Lower leg skin (tissue), 3 donors: ENCODE measurements around the gene CCSER1.

Experiments used
- POLR2A ChIP-seq, 2 donors: fragments of 450-650 bp; IDR thresholded peaks; one replicate each; pipeline ENCODE4 v1.6.1; 2016 to 2017; ENCODE audit warnings: antibody characterized with exemption in 2 of 2, mild to moderate bottlenecking in 1 of 2, moderate library complexity in 1 of 2
- TF ChIP-seq, protein P1 (sequence below), 3 donors: fragments of 450-650 bp; IDR thresholded peaks; one replicate each; pipeline ENCODE4 v1.5.1; 2016; ENCODE audit warnings: antibody characterized with exemption in 3 of 3, mild to moderate bottlenecking in 3 of 3, moderate library complexity in 2 of 3

DNA sequence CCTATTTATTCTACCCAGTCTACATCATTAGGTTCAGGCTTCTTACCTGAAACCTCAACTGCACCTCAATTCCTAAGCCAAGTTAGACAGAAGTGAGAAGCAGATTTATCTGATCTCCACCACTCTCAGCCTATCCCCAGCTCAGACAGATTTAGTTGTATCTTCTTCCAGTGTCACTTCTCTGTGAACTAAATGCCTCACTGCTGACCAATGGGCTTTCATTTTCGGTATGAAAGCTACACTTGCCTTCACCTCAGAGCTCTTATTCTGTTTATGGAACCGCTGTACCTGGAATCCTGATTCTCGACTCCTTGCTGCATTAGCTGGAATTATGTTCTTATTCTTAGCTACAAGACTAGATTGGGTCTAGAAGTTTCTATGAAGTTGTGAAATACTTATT is 833.2 kb downstream of the CCSER1 start:
- TF ChIP-seq, protein P1, sequence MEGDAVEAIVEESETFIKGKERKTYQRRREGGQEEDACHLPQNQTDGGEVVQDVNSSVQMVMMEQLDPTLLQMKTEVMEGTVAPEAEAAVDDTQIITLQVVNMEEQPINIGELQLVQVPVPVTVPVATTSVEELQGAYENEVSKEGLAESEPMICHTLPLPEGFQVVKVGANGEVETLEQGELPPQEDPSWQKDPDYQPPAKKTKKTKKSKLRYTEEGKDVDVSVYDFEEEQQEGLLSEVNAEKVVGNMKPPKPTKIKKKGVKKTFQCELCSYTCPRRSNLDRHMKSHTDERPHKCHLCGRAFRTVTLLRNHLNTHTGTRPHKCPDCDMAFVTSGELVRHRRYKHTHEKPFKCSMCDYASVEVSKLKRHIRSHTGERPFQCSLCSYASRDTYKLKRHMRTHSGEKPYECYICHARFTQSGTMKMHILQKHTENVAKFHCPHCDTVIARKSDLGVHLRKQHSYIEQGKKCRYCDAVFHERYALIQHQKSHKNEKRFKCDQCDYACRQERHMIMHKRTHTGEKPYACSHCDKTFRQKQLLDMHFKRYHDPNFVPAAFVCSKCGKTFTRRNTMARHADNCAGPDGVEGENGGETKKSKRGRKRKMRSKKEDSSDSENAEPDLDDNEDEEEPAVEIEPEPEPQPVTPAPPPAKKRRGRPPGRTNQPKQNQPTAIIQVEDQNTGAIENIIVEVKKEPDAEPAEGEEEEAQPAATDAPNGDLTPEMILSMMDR (IDR thresholded peaks at IDR 0.05): no peak
- TF ChIP-seq POLR2A (IDR thresholded peaks at IDR 0.05): no peak
